ENCODE results near the gene PEX19. TPM values are rescaled to one million over a fixed set of nuclear protein-coding genes. Genes with fewer than 3 reads are reported as not detected.

PEX19 gene
- total and polyA plus RNA-seq, 10 of the 15 experiments (the other 5 are each of a cell fraction or from before 2014, with no cell fraction given) = 27.1 to 58.1 (median 39.6) TPM

- TF ChIP-seq, protein P1, sequence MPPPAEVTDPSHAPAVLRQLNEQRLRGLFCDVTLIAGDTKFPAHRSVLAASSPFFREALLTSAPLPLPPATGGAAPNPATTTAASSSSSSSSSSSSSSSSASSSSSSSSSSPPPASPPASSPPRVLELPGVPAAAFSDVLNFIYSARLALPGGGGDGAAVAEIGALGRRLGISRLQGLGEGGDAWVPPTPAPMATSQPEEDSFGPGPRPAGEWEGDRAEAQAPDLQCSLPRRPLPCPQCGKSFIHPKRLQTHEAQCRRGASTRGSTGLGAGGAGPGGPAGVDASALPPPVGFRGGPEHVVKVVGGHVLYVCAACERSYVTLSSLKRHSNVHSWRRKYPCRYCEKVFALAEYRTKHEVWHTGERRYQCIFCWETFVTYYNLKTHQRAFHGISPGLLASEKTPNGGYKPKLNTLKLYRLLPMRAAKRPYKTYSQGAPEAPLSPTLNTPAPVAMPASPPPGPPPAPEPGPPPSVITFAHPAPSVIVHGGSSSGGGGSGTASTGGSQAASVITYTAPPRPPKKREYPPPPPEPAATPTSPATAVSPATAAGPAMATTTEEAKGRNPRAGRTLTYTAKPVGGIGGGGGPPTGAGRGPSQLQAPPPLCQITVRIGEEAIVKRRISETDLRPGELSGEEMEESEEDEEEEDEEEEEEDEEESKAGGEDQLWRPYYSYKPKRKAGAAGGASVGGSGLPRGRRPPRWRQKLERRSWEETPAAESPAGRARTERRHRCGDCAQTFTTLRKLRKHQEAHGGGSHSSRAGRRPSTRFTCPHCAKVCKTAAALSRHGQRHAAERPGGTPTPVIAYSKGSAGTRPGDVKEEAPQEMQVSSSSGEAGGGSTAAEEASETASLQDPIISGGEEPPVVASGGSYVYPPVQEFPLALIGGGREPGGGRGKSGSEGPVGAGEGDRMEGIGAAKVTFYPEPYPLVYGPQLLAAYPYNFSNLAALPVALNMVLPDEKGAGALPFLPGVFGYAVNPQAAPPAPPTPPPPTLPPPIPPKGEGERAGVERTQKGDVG (CRISPR knock-in tag; IDR thresholded peaks at IDR 0.05) = no peak
- no peak for TF ChIP-seq CREM (IDR thresholded peaks at IDR 0.05; ENCODE audit: low read depth)
Measured at GRCh38 chr1:160256396-160257046, 28.4 kb downstream of the PEX19 start (continued).

DNA sequence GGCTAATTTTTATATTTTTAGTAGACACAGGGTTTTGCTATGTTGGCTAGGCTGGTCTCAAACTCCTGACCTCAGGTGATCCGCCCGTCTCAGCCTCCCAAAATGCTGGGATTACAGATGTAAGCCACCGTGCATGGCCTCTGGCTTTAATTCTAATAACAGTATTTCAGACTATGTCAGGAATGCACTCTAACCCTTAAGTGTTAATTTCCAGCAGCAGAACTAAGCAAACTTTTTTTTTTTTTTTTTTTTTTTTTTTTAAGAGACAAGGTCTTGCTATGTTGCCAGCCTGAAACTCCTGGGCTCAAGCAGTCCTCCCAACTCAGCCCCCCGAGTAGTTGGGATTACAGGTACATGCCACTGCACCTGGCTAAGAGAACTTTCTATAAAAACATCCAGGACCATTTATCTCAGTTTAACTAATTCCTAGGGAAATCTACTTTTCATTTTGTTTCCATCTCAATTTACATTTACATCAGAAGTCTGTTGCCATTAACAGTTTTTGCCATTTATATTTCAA, 29.1 kb downstream of the PEX19 start:
- ChIA-PET CTCF (interaction anchor here (0.6 to 10.6 kb wide), 7 partner anchors 14 to 150 kb away, joined by 3 to 273 read pairs (median 8); partner anchors contain the start of gene CASQ1), RAD21 (ENCODE audit: unreplicated experiment) (interaction anchor here (1.7 to 6.0 kb wide), 3 partner anchors 36 to 65 kb away, joined by 5 to 128 read pairs (median 6); partner anchors contain the start of gene CASQ1), SMC1A (ENCODE audit: uncharacterized antibody, unreplicated experiment) (interaction anchor here (0.9 to 9.5 kb wide), 5 partner anchors 11 to 37 kb away, joined by 3 to 98 read pairs (median 9); no protein-coding TSS in a partner anchor), POLR2A (no interaction called here)
- Histone ChIP-seq H3K79me2 (ENCODE audit: control insufficient read depth, insufficient read depth, low read length) (peaks cover 26% of the 10 kb centered on the region), H3K27ac (ENCODE audit: control insufficient read depth, insufficient read depth) (no peak overlapping the region), H4K20me1 (ENCODE audit: control insufficient read depth, insufficient read depth) (no peaks in the 10 kb centered on the region), H3K4me1 (ENCODE audit: control insufficient read depth, insufficient read depth, low read length) (no peaks in the 10 kb centered on the region), H3K4me2 (ENCODE audit: control insufficient read depth, insufficient read depth) (no peak overlapping the region), H3K9me3 (replicated peaks; ENCODE audit: control insufficient read depth, insufficient read depth, low read length) (no peaks in the 10 kb centered on the region), H3K27me3 (replicated peaks in 1 of 2; ENCODE audit: control insufficient read depth in 2 of 2, insufficient read depth in 2 of 2, low read length in 1 of 2) (no peaks in the 10 kb centered on the region), H3K4me3 (no peak overlapping the region), H3K36me3 (ENCODE audit: control insufficient read depth in 2 of 2, insufficient read depth in 2 of 2, low read length in 1 of 2) (no peaks in the 10 kb centered on the region; a peak in 1 of 4 replicates), H3K9ac (ENCODE audit: control insufficient read depth, insufficient read depth, low read length) (no peak overlapping the region), H2AFZ (ENCODE audit: control insufficient read depth, low read depth, low read length) (no peak overlapping the region)
- ATAC-seq (no peak), FAIRE-seq (no peak), DNase-seq (ENCODE audit: low read depth, low spot score) (no peak)
- in situ Hi-C loops (cut with MboI) (no loop called here), intact Hi-C loops (cut with micrococcal nuclease; ENCODE audit: unreplicated experiment) (no loop called here)
- 65% methylated on average over 4 of the region's 4 CpGs for WGBS (ENCODE audit: insufficient coverage, insufficient replicate concordance, low lambda C conversion rate, missing lambda C conversion rate)
- no TSS peak for BruUV-seq (replicated peaks)
- TF ChIP-seq PAX8 (IDR thresholded peaks at IDR 0.05) = no peak
- TF ChIP-seq, protein P2, sequence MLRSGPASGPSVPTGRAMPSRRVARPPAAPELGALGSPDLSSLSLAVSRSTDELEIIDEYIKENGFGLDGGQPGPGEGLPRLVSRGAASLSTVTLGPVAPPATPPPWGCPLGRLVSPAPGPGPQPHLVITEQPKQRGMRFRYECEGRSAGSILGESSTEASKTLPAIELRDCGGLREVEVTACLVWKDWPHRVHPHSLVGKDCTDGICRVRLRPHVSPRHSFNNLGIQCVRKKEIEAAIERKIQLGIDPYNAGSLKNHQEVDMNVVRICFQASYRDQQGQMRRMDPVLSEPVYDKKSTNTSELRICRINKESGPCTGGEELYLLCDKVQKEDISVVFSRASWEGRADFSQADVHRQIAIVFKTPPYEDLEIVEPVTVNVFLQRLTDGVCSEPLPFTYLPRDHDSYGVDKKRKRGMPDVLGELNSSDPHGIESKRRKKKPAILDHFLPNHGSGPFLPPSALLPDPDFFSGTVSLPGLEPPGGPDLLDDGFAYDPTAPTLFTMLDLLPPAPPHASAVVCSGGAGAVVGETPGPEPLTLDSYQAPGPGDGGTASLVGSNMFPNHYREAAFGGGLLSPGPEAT (IDR thresholded peaks at IDR 0.05; ENCODE audit: low read depth) = no peak
- TF ChIP-seq BACH1 (IDR thresholded peaks at IDR 0.05; ENCODE audit: borderline replicate concordance) = no peak
- TF ChIP-seq IRF4 (IDR thresholded peaks at IDR 0.05; ENCODE audit: low read depth, low read length) = no peak
- no peak for TF ChIP-seq BRCA1 (IDR thresholded peaks at IDR 0.05; ENCODE audit: low read depth, low read length)
- TF ChIP-seq CEBPZ (IDR thresholded peaks at IDR 0.05; ENCODE audit: low read depth, low read length) = no peak
- TF ChIP-seq EED (IDR thresholded peaks at IDR 0.05; ENCODE audit: low read depth) = no peak
- TF ChIP-seq, protein P3, sequence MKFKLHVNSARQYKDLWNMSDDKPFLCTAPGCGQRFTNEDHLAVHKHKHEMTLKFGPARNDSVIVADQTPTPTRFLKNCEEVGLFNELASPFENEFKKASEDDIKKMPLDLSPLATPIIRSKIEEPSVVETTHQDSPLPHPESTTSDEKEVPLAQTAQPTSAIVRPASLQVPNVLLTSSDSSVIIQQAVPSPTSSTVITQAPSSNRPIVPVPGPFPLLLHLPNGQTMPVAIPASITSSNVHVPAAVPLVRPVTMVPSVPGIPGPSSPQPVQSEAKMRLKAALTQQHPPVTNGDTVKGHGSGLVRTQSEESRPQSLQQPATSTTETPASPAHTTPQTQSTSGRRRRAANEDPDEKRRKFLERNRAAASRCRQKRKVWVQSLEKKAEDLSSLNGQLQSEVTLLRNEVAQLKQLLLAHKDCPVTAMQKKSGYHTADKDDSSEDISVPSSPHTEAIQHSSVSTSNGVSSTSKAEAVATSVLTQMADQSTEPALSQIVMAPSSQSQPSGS (IDR thresholded peaks at IDR 0.05; ENCODE audit: low read length) = no peak
- TF ChIP-seq JUND (IDR thresholded peaks at IDR 0.05; ENCODE audit: low read depth, low read length) = no peak
- no peak for TF ChIP-seq NFIC (IDR thresholded peaks at IDR 0.05; ENCODE audit: low read depth, low read length)
- no peak for TF ChIP-seq PML (IDR thresholded peaks at IDR 0.05; ENCODE audit: low read length)
